Measurements from ENCODE around the gene PLA2G4A. TPM values are rescaled to one million over a fixed set of nuclear protein-coding genes. Genes with fewer than 3 reads are reported as not detected.

The PLA2G4A gene
- total RNA-seq, 4 donors from 2014 or later: 8.7 to 32.7 (median 19.5) TPM

DNA sequence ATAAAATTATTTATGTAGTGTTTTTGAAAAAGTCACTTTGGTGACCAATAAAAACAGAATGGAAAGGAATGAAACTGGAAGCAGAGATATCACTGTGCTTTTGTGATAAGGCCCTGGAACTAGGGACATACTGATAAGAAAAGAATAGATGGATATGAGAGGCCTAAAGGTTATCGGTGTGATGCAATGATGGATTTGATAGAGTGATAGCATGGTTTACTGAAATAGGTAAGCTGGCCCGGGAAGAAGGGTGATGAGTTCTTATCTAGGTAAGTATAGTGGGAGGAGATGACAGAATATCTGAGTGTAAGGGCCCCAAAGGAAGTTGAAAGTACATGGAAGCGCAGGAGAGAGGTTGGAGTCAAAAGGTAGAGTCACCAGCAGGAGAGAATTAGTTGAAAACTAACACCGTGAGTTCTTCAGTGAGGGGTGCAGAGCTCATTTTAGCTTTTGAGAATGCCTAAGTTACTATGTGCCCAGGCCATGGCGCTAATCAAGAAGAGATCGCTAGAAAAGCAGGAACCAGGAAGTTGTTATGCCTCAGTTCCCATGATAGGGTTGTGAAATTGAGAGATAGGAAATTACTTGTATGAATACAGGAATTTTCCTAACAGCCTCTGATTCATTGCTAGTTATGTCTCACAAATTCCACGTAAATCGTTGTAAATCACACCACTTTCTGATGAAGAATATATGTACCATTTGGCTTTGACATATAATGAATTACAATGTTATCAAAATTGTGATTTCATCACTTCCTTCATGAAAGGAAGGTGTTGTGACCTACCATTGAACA lies 115.3 kb downstream of the PLA2G4A start:
- Histone ChIP-seq H3K9me3 (no peaks in the 10 kb centered on the region), H3K4me3 (no peak overlapping the region), H3K27ac (no peak overlapping the region), H3K4me1 (no peaks in the 10 kb centered on the region), H3K27me3 (no peaks in the 10 kb centered on the region), H3K36me3 (no peaks in the 10 kb centered on the region)
- TF ChIP-seq POLR2A (IDR thresholded peaks at IDR 0.05): no peak
- TF ChIP-seq, protein P1, sequence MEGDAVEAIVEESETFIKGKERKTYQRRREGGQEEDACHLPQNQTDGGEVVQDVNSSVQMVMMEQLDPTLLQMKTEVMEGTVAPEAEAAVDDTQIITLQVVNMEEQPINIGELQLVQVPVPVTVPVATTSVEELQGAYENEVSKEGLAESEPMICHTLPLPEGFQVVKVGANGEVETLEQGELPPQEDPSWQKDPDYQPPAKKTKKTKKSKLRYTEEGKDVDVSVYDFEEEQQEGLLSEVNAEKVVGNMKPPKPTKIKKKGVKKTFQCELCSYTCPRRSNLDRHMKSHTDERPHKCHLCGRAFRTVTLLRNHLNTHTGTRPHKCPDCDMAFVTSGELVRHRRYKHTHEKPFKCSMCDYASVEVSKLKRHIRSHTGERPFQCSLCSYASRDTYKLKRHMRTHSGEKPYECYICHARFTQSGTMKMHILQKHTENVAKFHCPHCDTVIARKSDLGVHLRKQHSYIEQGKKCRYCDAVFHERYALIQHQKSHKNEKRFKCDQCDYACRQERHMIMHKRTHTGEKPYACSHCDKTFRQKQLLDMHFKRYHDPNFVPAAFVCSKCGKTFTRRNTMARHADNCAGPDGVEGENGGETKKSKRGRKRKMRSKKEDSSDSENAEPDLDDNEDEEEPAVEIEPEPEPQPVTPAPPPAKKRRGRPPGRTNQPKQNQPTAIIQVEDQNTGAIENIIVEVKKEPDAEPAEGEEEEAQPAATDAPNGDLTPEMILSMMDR (IDR thresholded peaks at IDR 0.05): no peak
- intact Hi-C loops (cut with DNase I; ENCODE audit: low total_unique reads): no loop called here
- no peak for DNase-seq

DNA sequence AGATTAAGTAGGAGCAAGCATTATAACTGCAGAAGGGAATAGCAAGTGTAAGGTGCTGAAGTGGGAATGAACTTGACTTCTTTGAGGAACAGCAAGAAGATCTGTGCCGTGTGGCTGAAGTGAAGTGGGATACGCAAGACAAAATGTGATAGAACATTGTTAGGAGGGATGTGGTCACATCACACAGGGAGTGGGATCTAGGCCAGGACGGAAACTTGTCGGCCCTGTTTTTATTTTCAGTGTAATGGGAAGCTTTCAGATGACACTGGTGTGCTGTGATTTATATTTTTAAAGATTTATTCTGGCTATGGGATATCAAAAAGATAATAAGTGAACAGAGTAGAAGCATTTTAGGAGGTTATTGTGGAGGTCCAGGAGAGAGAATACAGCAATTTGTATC lies 116.4 kb downstream of the PLA2G4A start:
- Histone ChIP-seq H3K27me3 (no peaks in the 10 kb centered on the region), H3K4me3 (no peak overlapping the region), H3K36me3 (no peaks in the 10 kb centered on the region), H3K4me1 (no peaks in the 10 kb centered on the region), H3K27ac (no peak overlapping the region), H3K9me3 (no peaks in the 10 kb centered on the region)
- TF ChIP-seq POLR2A (IDR thresholded peaks at IDR 0.05): no peak
- TF ChIP-seq, protein P1 (IDR thresholded peaks at IDR 0.05): no peak
- intact Hi-C loops (cut with DNase I; ENCODE audit: low total_unique reads): no loop called here
- no peak for DNase-seq

DNA sequence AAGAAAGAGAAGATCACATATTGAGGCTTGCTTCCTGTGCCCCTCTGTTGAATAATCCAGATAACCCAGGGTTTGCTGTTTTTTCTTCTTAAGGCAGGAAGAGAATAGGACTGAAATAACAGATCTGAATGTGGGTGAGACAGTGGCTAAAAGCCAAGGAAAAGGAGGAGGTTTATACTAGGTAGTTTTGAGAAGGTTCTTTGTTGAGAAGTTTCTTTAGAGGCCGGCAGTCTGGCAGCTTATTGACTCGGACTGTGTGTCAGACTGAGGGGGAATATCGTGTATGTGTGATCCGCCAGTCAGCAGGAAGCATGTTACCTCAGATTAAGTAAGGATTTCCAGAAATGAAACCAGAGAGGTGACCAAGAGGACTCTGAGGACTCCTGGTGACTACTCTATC lies 119.8 kb downstream of the PLA2G4A start:
- H3K9me3 ChIP-seq: no peaks in the 10 kb centered on the region
- H3K4me1 ChIP-seq: no peaks in the 10 kb centered on the region
- TF ChIP-seq, protein P1 (IDR thresholded peaks at IDR 0.05): no peak
- no peak for TF ChIP-seq POLR2A (IDR thresholded peaks at IDR 0.05)
- no peaks in the 10 kb centered on the region for H3K36me3 ChIP-seq
- intact Hi-C loops (cut with DNase I; ENCODE audit: low total_unique reads): no loop called here
- H3K27ac ChIP-seq: no peak overlapping the region
- no peak for DNase-seq
- H3K4me3 ChIP-seq: no peak overlapping the region
- H3K27me3 ChIP-seq: no peaks in the 10 kb centered on the region

DNA sequence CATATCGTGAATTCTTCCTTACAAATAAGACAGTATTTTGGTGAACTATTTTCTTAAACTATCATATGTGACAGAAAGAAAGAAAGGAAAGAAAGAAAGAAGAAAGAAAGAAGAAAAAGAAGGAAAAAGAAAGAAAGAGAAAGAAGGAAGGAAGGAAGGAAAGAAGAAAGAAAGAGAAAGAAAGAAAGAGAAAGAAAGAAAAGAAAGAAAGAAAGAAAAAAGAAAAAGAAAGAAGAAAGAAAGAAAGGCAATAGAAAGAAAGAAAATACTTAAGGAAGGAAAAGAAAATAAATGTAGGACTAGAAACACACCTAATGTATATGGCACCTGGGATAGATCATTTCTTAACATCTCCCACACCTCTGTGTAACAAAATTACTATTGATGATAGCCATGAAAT lies 120.4 kb downstream of the PLA2G4A start:
- Histone ChIP-seq H3K36me3 (no peaks in the 10 kb centered on the region), H3K27me3 (no peaks in the 10 kb centered on the region), H3K4me3 (no peak overlapping the region), H3K27ac (no peak overlapping the region), H3K9me3 (no peaks in the 10 kb centered on the region), H3K4me1 (no peaks in the 10 kb centered on the region)
- no peak for TF ChIP-seq POLR2A (IDR thresholded peaks at IDR 0.05)
- TF ChIP-seq, protein P1 (IDR thresholded peaks at IDR 0.05): no peak
- intact Hi-C loops (cut with DNase I; ENCODE audit: low total_unique reads): no loop called here
- DNase-seq: no peak

DNA sequence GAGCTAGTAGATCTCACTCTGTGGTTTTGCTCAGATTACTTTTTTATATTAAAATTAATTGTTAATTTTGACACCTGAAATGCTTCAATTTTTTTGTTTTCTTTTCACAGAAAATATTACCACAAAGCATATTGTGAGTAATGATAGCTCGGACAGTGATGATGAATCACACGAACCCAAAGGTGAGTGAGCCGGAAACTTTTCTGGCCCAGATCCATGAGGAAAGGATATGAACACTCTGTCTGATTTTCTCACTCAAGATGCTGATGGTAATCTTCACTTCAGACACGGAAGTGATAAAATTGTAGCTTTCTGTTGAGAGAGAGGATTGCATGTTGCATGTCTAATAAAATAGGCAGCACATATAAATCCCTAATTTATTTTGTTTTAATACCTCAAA lies 121.8 kb downstream of the PLA2G4A start:
- intact Hi-C loops (cut with DNase I; ENCODE audit: low total_unique reads): no loop called here

More for the DNA sequence above, 121.8 kb downstream of the PLA2G4A start:
- no peaks in the 10 kb centered on the region for H3K9me3 ChIP-seq
- H3K27me3 ChIP-seq: no peaks in the 10 kb centered on the region
- no peak for DNase-seq
- no peak overlapping the region for H3K4me3 ChIP-seq
- no peak overlapping the region for H3K27ac ChIP-seq
- H3K4me1 ChIP-seq: no peaks in the 10 kb centered on the region
- TF ChIP-seq, protein P1 (IDR thresholded peaks at IDR 0.05): no peak
- no peak for TF ChIP-seq POLR2A (IDR thresholded peaks at IDR 0.05)
- no peaks in the 10 kb centered on the region for H3K36me3 ChIP-seq
